AML-193 (cell line): ENCODE measurements around the gene BEX4.

Experiments
- DNase-seq, 2 experiments: peaks; one replicate each; lab custom pipeline; 2025; lab: John Stamatoyannopoulos, UW

Gene BEX4

DNA sequence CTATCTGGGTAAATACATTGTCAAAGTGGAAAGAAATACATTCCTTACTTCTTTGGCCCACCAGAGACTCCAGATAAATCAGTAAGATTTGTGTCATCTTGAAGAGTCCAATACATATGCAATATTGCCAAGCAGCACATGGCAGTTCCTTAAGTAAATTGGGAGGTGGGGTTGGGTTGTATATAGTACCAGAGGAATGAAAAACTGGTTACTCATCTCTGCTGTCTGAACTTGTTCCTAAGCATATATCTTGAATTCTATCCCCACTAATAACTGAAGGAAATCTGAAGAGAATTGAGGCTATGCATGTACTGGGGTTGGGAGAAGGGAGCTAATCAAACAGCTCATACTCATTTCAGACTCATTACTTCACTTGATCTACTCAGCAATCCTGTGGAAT lies 25.2 kb downstream of the BEX4 start:
- DNase-seq, result no peak

DNA sequence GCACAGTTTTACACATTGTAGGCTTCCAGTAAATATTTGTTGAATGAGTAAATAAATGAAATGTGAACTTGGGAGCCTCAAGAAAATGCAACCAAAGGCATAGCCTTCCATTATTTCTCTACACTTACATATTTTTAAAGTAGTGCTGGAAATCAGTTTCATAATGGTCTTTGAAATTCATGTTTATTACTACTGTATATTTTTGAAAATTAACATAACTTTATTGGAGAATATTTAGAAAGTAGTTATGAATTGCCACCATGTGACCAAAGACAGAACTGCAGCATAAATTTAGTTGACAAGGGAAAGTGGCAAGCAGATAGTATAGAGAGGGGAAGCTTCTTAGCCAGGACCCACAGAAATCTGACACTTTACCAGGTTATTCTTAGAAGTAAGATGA lies 33.6 kb downstream of the BEX4 start:
- DNase-seq, result peak; percentile 1

DNA sequence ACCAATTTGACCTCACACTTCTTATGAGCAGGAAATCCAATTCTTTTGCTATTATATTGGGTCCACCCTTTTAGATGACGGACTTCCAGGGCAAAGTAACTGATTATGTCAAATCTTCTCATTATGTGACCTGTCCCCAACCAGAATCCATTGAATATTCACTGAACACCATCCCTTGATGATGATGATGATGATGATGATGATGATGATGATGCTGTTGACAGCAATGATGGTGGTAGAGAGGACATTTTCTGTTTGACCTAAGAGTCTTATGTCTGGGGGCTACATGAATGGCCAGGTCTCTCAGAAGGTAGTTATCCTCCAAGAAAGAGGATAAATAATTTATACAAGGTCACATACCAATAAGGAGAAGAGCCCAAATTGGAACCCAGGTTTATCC lies 34.9 kb downstream of the BEX4 start:
- no peak for DNase-seq

DNA sequence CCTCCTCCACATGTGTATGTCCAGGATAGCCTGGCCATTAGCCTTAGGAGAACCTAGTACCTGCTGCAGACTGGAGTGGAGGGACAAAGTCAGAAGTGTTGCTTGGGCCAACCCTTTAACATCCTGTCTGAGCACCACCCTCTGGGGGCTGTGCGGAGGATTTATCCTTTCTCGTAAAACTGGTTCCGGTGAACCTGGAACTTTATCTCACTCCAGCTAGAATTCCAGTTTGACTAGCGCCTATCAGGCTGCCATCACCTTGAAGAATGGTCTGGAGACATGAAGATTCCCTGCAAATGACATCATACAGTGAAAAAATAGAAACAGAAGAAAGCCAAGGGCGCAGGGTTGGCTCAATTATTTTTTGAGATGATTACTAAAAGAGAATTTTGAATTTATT lies 36.1 kb downstream of the BEX4 start:
- DNase-seq, result no peak

DNA sequence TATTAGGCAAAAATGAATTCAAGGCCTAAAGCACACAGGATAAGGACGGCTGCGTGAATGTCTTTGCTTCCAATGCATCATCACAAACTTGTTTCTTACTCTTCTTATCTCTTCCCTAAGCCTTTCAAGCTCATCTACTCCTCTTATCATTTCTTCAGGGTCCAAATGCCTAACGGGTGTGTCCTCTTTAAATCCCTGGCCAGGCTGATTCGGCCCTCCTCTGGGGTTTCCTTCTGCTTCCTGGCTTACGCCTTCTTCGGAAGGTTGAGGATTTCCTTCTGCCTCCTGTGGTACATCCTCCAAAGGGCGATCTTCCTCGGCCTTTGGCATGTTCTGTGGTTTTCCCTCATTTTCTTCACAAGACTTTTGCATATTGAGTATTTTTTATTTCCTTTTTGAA lies 38.7 kb downstream of the BEX4 start:
- DNase-seq, result no peak

DNA sequence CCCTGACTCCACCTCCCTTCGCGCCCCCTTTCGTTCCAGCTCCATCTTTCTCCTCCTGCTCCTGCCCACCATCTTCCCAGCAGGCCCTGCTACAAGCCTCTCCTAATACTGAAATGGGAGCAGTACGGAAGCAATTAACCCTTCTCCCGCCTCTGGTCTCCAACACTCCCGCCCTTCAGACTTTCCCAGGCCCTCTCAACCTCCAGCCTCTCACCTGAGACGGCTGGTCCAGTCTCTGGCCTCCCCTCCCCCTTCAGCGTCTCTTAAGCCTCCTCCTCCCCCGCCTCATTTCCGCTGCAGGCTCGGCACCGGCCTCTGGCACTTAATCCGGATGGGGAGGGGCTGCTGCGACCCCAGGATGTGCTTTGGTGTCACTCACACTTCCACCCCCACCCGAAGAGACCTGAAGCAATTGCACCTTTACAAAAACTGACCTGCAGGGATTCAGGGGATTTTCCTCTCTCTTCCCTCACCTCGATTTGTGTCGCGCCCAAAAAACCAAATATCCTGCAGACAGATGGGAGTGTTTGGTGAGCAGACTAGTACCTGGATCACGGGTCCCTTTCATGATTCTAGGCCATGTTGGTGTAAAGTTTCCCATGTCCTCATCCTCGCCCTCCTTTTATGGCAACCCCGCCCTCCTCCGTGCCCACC lies 39.4 kb downstream of the BEX4 start:
- no peak for DNase-seq

DNA sequence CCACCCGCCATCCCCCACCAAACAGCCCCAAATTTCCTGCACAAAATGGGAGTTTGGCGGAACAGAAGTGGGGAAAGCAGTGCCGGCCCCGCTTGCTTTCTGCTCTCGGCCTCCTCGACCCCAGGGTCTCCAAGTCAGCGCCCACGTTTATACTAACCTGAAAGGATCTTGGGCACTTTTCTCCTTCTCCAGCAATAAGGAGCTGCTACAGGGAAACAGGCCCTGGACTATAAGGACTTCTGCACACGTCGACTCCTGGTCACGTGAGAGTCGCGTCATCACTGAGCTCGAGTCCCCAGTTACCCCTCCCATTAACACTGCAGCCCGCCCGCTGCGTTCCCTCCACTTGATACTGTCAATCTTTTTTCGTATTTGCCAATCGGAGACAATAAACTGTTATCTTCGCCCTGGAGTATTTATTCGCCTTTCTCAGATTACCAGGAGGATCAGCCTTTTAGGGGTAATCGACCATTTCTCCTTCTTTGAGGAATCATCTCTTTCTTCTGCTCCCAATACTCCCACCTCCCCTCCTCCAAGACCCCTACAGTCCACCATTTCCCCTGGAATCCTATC lies 40.1 kb downstream of the BEX4 start, which contains the start of gene TCEAL8:
TSS of gene TCEAL8 (minus strand) at position 235 of the 573 bp plus-strand sequence. CDS start 1,176 bp downstream, outside the sequence.
- DNase-seq, result no peak

DNA sequence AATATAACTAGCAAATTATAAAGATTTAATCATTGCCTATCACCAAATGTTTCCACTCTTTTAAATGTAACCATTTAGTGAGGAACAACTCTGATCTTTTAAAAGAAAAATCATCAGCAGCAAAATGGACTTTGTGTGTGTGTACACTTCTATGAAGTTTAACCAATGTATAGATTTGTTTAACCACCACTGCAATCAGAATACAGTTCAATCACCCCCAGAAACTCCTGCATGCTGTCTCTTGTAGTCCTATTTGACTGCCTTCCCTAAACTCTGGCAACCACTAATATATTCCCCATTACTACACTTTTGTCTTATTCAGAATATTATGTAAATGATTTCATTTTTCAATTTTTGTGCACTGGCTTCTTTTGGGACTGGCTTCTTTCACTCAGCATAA lies 41.7 kb downstream of the BEX4 start:
- no peak for DNase-seq

DNA sequence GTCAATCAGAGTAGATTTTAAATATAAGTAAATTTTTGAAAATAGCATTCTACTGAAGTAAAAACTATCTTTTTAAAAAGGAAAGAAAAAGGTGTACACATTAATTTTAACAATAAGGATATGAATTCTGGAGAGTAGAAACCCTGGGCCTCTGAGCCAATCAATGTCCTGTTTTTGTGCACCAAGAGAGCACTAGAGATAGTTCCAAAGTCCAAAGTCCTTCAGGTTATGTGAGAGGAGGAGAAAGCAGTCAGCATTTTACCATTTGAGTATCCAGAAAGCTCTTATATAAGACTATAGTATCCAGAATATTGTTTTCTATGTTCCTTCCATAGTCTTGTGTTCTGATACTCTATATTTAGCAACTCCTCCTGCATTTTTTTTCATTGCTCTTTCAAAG lies 43.4 kb downstream of the BEX4 start:
- DNase-seq, result no peak
